Fibroblast of skin of right biceps (primary cell): ENCODE results near the gene GLI2.

ENCODE experiments used
- DNase-seq: peaks from one replicate; pipeline ENCODE4 v3.0.0-alpha.2; 2013

The GLI2 gene

DNA sequence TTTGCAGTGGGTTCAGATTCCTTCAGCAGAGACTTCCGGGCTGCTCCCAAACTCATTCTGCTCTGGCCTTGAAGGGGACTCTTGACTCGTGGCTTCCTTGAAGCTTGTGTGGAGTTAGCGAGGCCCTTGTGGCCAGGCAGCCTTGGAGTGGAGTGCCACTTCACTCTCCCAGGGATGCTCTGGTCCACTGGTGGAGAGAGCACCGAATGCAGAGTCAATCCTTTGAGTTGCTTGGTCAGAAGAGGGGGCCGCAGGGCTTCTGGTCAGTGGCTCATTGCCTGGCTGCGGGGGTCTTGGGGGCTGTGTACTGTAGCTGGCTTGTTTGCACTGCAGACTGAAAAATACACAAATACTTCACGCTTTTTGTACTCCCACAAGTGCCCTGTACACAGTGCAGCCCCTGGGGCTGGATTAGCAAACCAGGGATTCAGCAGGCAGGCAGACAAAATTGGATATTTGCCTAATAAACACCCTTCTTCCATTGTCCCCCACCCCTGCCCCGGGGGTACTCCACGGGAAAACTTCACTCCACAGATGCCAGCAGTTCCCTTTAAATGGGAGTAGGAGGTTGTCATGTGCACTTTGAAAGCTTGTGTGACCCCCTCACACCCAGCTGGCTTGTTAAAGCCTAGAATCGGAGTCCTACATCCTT lies 3.2 kb downstream of the GLI2 start:
- DNase-seq, result no peak

DNA sequence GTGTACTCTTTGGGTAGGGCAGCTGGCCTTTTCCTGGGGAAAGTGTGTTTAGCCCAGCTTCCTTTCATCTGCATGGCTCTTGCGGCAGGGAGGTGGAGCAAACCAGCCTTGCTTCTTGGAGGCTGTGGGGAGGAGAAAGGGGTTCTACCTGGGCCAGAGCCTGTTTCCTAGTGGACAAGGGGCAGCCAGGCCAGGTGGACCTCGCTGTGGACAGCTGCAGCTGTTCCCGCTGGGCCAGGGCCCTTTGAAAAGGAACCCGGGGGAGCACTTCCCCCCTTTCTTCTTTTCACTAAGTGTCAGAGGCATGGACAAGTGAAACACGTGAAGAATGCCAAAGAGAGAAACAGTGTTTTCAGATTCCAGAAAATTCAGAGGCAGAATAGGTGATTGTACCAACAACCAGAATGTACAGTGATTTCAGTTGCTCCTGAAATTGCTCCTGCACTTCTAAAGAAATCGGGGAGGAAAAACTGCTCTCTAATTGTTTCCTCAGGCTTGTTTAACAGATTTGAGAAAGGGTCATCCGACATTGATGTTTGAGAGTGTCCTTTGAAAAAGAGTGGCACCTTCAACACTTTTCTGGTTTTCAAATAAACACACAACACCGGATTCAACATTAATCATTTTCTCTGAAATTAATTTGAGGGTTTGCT lies 3.9 kb downstream of the GLI2 start:
- no peak for DNase-seq

- DNase-seq, result no peak
These were observed 4.7 kb downstream of the GLI2 start for GRCh38 chr2:120740375-120740764.

DNA sequence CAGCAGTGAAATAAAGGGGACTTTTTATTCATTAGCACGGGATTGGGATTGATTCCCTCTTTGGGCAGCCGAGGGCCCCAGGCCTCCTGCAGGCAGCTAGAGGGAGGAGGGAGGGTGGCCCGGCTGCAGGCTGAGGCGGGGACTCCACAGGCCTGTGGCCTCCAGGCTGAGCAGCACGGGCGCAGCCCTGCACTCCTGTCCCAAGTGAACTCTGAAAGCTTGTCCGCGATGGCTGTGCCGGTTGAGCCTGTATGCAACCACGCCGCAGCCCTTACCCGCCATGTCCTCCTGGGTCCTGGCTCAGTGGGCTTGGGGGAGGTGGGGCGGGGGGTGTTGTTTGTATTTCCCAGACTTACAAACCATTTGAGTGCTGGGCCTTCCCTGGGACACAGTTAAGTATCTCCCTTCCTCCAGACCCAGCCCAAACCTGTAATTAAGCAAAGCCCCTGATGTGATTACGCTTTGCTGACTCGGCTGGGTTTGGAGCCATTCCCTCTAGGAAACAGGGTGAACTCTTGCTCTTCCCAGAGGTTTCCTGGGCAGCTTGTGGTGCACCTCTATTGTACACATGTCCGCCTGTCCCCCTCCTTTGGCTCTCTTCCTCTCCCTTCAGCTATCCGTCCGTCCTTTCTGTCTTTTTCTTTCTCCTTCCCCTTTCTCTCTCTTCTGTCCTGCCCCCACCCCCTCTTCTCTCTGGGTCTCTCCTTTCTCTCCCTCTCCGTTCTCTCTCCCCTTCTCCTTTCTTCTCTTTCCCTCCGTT lies 5.3 kb downstream of the GLI2 start:
- peak; percentile 49 for DNase-seq

- DNase-seq, result no peak
These were observed 6.2 kb downstream of the GLI2 start for GRCh38 chr2:120741571-120742561.

DNA sequence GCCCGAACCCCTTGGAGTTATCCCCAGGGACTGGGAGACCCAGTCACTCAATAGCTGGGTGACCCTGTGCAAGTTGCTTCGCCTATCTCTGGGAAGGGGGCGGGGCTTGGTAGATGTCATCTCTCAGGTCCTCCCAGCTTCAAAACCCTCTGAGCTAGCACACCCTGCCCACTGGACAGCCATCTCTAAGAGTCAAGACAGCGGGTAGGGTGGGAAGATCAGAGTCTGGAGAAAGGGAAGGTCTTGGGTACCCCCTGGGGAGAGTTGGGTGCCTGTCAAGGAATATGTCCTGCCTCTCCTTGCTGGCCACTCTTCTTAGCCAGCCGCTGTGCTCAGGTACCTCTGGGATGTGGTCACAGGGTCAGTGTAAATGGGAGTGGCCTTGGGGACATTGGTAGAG lies 8.0 kb downstream of the GLI2 start:
- DNase-seq, result no peak

DNA sequence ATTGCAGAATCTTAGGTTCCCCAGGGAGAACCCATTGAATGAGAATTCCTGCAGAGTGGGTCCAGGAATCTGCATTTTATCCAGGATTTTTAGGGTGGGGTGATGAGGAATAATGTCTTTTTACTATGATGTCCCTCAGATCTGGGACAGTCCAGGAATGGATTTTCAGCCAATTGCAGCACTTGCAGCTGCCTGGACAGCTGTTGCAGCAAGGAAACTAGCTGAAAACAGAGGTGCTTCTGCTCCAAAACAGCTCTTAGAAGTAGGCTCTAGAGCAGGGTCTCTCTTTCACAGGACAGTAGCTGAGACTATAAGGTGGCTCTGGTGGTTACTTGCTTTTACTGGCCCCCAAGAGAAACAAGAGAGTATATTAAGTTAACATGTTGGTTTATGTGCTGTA lies 9.1 kb downstream of the GLI2 start:
- DNase-seq, result no peak

DNA sequence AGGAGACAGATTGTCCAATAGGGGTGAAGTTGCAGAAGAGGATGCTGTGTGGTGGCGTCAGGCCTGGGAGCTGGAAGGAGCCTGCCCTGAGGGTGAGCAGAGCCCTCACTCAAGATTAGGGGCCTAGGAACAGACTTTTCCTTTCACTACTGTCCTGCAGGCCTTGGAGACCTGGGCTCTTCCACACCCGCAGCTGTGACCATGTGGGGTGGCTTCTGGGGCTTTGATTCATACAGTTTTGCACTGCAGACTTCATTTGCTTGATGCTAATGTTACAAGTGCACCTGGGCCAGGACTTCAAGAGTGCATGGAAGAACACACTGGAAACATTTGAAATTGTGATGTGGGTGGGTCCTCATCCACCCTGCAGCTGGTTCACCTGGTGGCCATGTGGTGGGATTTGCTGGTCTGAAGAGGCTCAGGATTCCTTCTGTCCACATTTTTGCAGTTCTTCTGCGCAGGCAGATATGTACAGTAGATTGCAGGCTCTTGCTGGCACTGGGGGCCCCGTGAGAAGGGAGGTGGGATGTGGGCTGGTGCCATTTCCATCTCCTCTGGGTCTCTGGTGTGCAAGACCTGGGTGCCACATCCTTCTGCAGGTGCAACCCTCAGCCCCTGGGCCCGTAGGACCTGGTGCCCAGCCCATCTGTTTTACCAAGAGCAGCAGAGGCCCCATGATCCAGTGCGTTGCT lies 9.9 kb downstream of the GLI2 start:
- no peak for DNase-seq

- no peak for DNase-seq
These were observed 10.5 kb downstream of the GLI2 start for GRCh38 chr2:120746144-120746543.

- DNase-seq, result no peak
These were observed 11.6 kb downstream of the GLI2 start for GRCh38 chr2:120747281-120747680.

DNA sequence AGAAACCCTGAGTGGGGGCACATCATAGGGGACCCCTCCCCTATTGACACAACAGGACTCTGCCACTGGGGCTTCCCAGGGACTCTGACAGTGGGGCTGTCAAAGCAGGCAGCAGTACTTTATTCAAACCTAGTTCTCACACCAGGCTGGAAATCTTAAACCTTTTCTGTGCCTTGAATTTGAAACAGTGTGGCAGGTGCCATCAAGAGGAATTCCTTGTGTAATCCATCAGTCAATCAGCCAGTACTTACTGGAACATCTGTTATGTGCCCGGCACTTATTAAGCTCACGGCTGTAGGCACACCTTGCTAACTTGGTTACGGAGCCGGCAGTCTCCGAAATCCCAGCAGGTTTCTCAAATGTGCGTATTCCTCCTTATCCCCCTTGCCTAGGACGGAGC lies 12.0 kb downstream of the GLI2 start:
- no peak for DNase-seq

- no peak for DNase-seq
These were observed 12.6 kb downstream of the GLI2 start for GRCh38 chr2:120748310-120748709.

GRCh38 chr2:120748741-120749140 lies 13.1 kb downstream of the GLI2 start:
- no peak for DNase-seq

DNA sequence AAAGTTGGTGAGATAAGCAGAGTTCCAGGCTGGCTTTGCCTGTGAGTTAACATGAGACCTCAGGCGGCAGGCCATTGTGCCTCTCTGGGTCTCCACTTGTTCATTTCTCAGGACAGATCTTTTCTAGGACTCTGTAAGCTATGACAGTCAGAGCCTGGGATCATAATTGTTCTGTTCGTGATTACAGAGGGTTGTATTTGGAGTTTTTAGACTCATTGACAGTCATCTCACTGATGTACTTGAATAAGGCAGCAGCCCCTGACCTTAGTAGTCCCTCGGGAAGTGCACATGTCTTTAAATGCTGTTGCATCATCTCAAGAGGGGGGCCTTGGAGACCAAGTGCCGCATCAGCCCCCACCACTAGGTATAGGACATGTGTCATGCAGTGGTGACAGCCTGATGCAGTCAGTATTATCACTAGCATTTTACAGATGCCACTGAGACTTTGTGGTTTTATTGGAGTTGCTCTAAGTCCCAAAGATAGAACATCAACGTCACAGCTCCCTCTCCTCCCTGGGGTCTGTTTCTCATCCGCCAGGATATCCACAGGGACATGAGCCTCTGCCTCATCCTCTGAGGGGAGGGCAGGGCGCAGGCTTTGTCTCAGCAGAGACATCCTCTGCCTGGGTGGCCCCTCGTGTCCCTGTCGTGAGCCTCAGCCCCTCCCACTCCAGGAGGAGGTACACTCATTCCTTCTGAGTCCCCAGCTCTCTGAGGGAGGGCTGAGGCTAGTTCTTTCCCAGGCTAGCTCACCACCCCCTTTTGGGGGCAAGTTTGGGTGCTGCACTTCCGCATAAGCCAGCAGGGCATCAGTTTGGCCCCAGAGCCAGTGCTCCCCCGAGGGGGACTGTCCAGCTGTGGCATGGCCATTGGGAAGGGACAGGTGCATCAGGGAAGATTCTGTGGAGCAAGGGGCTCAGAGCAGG lies 14.1 kb downstream of the GLI2 start:
- peak; percentile 98 for DNase-seq

- peak; percentile 64 for DNase-seq
These were observed 15.0 kb downstream of the GLI2 start for GRCh38 chr2:120750488-120751210.

GRCh38 chr2:120751553-120751952 lies 15.9 kb downstream of the GLI2 start:
- no peak for DNase-seq

DNA sequence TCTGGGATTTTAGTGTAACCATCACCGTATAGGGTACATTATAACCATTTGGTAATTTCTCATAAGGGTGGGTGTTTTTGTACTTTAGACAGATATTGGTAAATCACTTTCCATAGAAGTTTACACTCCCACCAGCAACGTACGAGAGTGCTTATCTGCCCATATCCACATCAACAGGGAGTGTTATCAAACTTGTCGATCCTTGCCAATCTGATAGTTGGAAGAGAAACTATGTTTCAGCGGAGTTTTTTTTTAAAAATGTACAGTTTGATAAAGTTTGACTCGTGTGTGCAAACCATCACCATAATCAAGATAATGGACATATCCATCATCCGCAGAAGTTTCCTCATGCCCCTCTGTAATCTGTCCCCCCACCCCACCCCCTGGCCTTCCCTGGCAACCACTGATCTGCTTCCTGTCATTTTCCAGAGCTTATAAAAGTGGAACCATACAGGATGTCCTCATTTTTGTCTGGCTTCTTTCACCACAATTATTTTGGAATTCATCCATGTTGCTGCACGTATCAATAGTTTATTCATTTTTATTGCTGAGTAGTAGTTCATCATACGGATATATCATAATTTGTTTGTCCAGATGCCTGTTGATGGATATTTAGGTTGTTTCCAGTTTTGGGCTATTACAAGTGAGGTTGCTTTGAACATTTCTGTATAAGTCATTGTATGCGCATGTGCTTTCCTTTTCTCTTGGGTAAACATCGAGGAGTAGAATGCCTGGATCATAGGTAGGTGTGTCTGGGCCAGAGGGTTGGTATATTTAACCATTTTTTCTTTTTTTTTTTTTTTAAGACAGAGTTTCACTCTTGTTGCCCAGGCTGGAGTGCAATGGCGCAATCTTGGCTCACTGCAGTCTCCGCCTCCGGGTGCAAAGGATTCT lies 18.6 kb downstream of the GLI2 start:
- peak; percentile 65 for DNase-seq

- DNase-seq, result peak; percentile 80
These were observed 22.8 kb downstream of the GLI2 start for GRCh38 chr2:120758181-120759144.
